Measurements from ENCODE around the gene CNGA4. TPM values are rescaled to one million over a fixed set of nuclear protein-coding genes. Genes with fewer than 3 reads are reported as not detected.

The CNGA4 gene
- total and polyA plus RNA-seq, 2 of the 4 experiments (the other 2 are of a cell fraction) = under 0.01 to 0.12 TPM

Other genes starting within 250 kb of the CNGA4 start
- gene OR56A4, start 232.1 kb upstream of the CNGA4 start, total RNA-seq (2012; rRNA removed) = not detected in 2 replicates
- not detected in 2 replicates for gene OR56A4, start 232.1 kb upstream of the CNGA4 start, polyA plus RNA-seq (2012; rRNA removed)
- not detected in 2 replicates for gene OR56A1, start 208.3 kb upstream of the CNGA4 start, total RNA-seq (2012; rRNA removed)
- gene OR56A1, start 208.3 kb upstream of the CNGA4 start, polyA plus RNA-seq (2012; rRNA removed) = not detected in 2 replicates
- gene OR56B4, start 131.4 kb upstream of the CNGA4 start, total RNA-seq (2012; rRNA removed) = not detected in 2 replicates
- not detected in 2 replicates for gene OR56B4, start 131.4 kb upstream of the CNGA4 start, polyA plus RNA-seq (2012; rRNA removed)
- not detected in 2 replicates for gene OR52B2, start 68.8 kb upstream of the CNGA4 start, total RNA-seq (2012; rRNA removed)
- not detected in 2 replicates for gene OR52B2, start 68.8 kb upstream of the CNGA4 start, polyA plus RNA-seq (2012; rRNA removed)
- gene OR52W1, start 39.9 kb upstream of the CNGA4 start, total RNA-seq (2012; rRNA removed) = not detected in 2 replicates
- gene OR52W1, start 39.9 kb upstream of the CNGA4 start, polyA plus RNA-seq (2012; rRNA removed) = not detected in 2 replicates
- gene C11orf42, start 33.5 kb upstream of the CNGA4 start, total RNA-seq (2012; rRNA removed) = not detected in 2 replicates
- gene C11orf42, start 33.5 kb upstream of the CNGA4 start, polyA plus RNA-seq (2012; rRNA removed) = not detected in 2 replicates
- 4.7 and 5.9 TPM in 2 replicates for gene FHIP1B, start 4.5 kb upstream of the CNGA4 start, total RNA-seq (2012; rRNA removed)
- 28.1 and 30.2 TPM in 2 replicates for gene FHIP1B, start 4.5 kb upstream of the CNGA4 start, polyA plus RNA-seq (2012; rRNA removed)
- not detected in 2 replicates for gene CCKBR, start 20.7 kb downstream of the CNGA4 start, total RNA-seq (2012; rRNA removed)
- not detected in 2 replicates for gene CCKBR, start 20.7 kb downstream of the CNGA4 start, polyA plus RNA-seq (2012; rRNA removed)
- 112 and 116 TPM in 2 replicates for gene CAVIN3, start 81.4 kb downstream of the CNGA4 start, total RNA-seq (2012; rRNA removed)
- 185 and 241 TPM in 2 replicates for gene CAVIN3, start 81.4 kb downstream of the CNGA4 start, polyA plus RNA-seq (2012; rRNA removed)
- 17.5 and 19.5 TPM in 2 replicates for gene SMPD1, start 151.4 kb downstream of the CNGA4 start, total RNA-seq (2012; rRNA removed)
- 108 and 118 TPM in 2 replicates for gene SMPD1, start 151.4 kb downstream of the CNGA4 start, polyA plus RNA-seq (2012; rRNA removed)
- gene APBB1, start 180.0 kb downstream of the CNGA4 start, total RNA-seq (2012; rRNA removed) = 39.4 and 40.3 TPM in 2 replicates
- gene APBB1, start 180.0 kb downstream of the CNGA4 start, polyA plus RNA-seq (2012; rRNA removed) = 44.1 and 45.7 TPM in 2 replicates
- 0.36 and 0.56 TPM in 2 replicates for gene HPX, start 201.9 kb downstream of the CNGA4 start, total RNA-seq (2012; rRNA removed)
- 1.4 and 1.5 TPM in 2 replicates for gene HPX, start 201.9 kb downstream of the CNGA4 start, polyA plus RNA-seq (2012; rRNA removed)
- 13.8 and 14.2 TPM in 2 replicates for gene TRIM3, start 234.9 kb downstream of the CNGA4 start, total RNA-seq (2012; rRNA removed)
- 22.3 and 23.7 TPM in 2 replicates for gene TRIM3, start 234.9 kb downstream of the CNGA4 start, polyA plus RNA-seq (2012; rRNA removed)
- gene ARFIP2, start 242.2 kb downstream of the CNGA4 start, total RNA-seq (2012; rRNA removed) = 76.7 and 84.4 TPM in 2 replicates
- 91.9 and 93.9 TPM in 2 replicates for gene ARFIP2, start 242.2 kb downstream of the CNGA4 start, polyA plus RNA-seq (2012; rRNA removed)
- 24.7 and 27.5 TPM in 2 replicates for gene TIMM10B, start 242.4 kb downstream of the CNGA4 start, total RNA-seq (2012; rRNA removed)
- gene TIMM10B, start 242.4 kb downstream of the CNGA4 start, polyA plus RNA-seq (2012; rRNA removed) = 22.8 and 27.1 TPM in 2 replicates